Liver (tissue), 9 donors: ENCODE results near the gene SMIM5. TPM values are rescaled to one million over a fixed set of nuclear protein-coding genes. Genes with fewer than 3 reads are reported as not detected.

Experiments
- DNase-seq: peaks from one replicate; pipeline ENCODE4 v3.0.0-alpha.2; 2017; ENCODE audit warnings: low spot score
- H3K27ac ChIP-seq, 2 donors: one replicate each; pipeline ENCODE4 v1.7.0; 2013; ENCODE audit warnings: inconsistent platforms in 2 of 2, low read length in 2 of 2, control low read depth in 1 of 2, low read depth in 1 of 2, mild to moderate bottlenecking in 1 of 2
- H3K27me3 ChIP-seq, 4 donors: one replicate each; pipeline versions ENCODE4 v1.6.1 to v1.7.0; 2013; ENCODE audit warnings: low read length in 3 of 4, inconsistent platforms in 1 of 4, mild to moderate bottlenecking in 1 of 4, moderate library complexity in 1 of 4; ENCODE audit not compliant: control insufficient read depth in 4 of 4, insufficient read depth in 4 of 4
- H3K36me3 ChIP-seq, 4 donors: one replicate each; pipeline versions ENCODE4 v1.6.1 to v1.7.0; 2013; ENCODE audit warnings: low read length in 3 of 4, mild to moderate bottlenecking in 3 of 4, low read depth in 1 of 4, moderate library complexity in 1 of 4; ENCODE audit not compliant: control insufficient read depth in 4 of 4, insufficient read depth in 3 of 4
- H3K4me1 ChIP-seq, 4 donors: one replicate each; pipeline versions ENCODE4 v1.6.1 to v1.7.0; 2013; ENCODE audit warnings: low read length in 3 of 4, mild to moderate bottlenecking in 3 of 4, moderate library complexity in 1 of 4; ENCODE audit not compliant: control insufficient read depth in 4 of 4, insufficient read depth in 4 of 4
- H3K4me3 ChIP-seq, 3 donors: one replicate each; pipeline versions ENCODE4 v1.6.1 to v1.7.0; 2013; ENCODE audit warnings: low read length in 3 of 3, control low read depth in 1 of 3, low read depth in 1 of 3, mild to moderate bottlenecking in 1 of 3
- H3K9ac ChIP-seq, 2 donors: one replicate each; pipeline ENCODE4 v1.7.0; 2013; ENCODE audit warnings: low read length in 2 of 2, mild to moderate bottlenecking in 2 of 2, moderate library complexity in 2 of 2, control low read depth in 1 of 2, low read depth in 1 of 2
- H3K9me3 ChIP-seq, 4 donors: one replicate each; pipeline versions ENCODE4 v1.6.1 to v1.7.0; 2013; ENCODE audit warnings: low read length in 3 of 4; ENCODE audit not compliant: control insufficient read depth in 4 of 4
- ATF3 ChIP-seq: IDR thresholded peaks from 2 replicates; pipeline ENCODE4 v1.6.1; 2016; ENCODE audit warnings: antibody characterized with exemption
- CTCF ChIP-seq: fragments of 150-350 bp; IDR thresholded peaks from 2 replicates; pipeline ENCODE4 v1.5.1; 2017; ENCODE audit warnings: improper control_type of control experiment, low read depth, low read length; ENCODE audit not compliant: missing input control
- EGR1 ChIP-seq, 2 donors: IDR thresholded peaks; 2 replicates each; pipeline ENCODE4 v1.6.1; 2016 to 2018; ENCODE audit warnings: antibody characterized with exemption in 2 of 2, low read depth in 2 of 2
- FOXA1 ChIP-seq: IDR thresholded peaks from 2 replicates; pipeline ENCODE4 v1.6.1; 2016; ENCODE audit warnings: antibody characterized with exemption
- FOXA2 ChIP-seq: IDR thresholded peaks from 2 replicates; pipeline ENCODE4 v1.6.1; 2016; ENCODE audit warnings: antibody characterized with exemption
- GABPA ChIP-seq, 2 donors: IDR thresholded peaks in 1 of 2; conservative IDR thresholded peaks in 1 of 2; 2 replicates each; pipeline ENCODE4 v1.6.1; 2016; ENCODE audit warnings: antibody characterized with exemption in 2 of 2, mild to moderate bottlenecking in 1 of 2, moderate library complexity in 1 of 2
- HNF4A ChIP-seq, 2 donors: conservative IDR thresholded peaks; 2 replicates each; pipeline ENCODE4 v1.6.1; 2016; ENCODE audit warnings: antibody characterized with exemption in 2 of 2, mild to moderate bottlenecking in 2 of 2
- HNF4G ChIP-seq: IDR thresholded peaks from 2 replicates; pipeline ENCODE4 v1.6.1; 2016; ENCODE audit warnings: antibody characterized with exemption
- JUND ChIP-seq, 2 donors: IDR thresholded peaks; 2 replicates each; pipeline ENCODE4 v1.6.1; 2016; ENCODE audit warnings: antibody characterized with exemption in 2 of 2
- MAX ChIP-seq: IDR thresholded peaks from 2 replicates; pipeline ENCODE4 v1.6.1; 2016; ENCODE audit warnings: antibody characterized with exemption
- NR2F2 ChIP-seq: IDR thresholded peaks from 2 replicates; pipeline ENCODE4 v1.6.1; 2016; ENCODE audit warnings: antibody characterized with exemption
- RAD21 ChIP-seq, 2 donors: IDR thresholded peaks; 2 replicates each; pipeline ENCODE4 v1.6.1; 2016; ENCODE audit warnings: antibody characterized with exemption in 2 of 2, mild to moderate bottlenecking in 2 of 2
- REST ChIP-seq: IDR thresholded peaks from 2 replicates; pipeline ENCODE4 v1.6.1; 2016; ENCODE audit warnings: antibody characterized with exemption, mild to moderate bottlenecking
- RXRA ChIP-seq, 2 donors: IDR thresholded peaks; 2 replicates each; pipeline ENCODE4 v1.6.1; 2017 to 2018; ENCODE audit warnings: antibody characterized with exemption in 2 of 2, mild to moderate bottlenecking in 1 of 2
- SP1 ChIP-seq: IDR thresholded peaks from 2 replicates; pipeline ENCODE4 v1.6.1; 2018; ENCODE audit warnings: antibody characterized with exemption, mild to moderate bottlenecking
- TAF1 ChIP-seq: conservative IDR thresholded peaks from 2 replicates; pipeline ENCODE4 v1.6.1; 2016; ENCODE audit warnings: antibody characterized with exemption, mild to moderate bottlenecking
- YY1 ChIP-seq: IDR thresholded peaks from 2 replicates; pipeline ENCODE4 v1.6.1; 2016; ENCODE audit warnings: antibody characterized with exemption, mild to moderate bottlenecking
- ZBTB33 ChIP-seq: IDR thresholded peaks from 2 replicates; pipeline ENCODE4 v1.6.1; 2016; ENCODE audit warnings: antibody characterized with exemption
- whole genome bisulfite sequencing: extraction: QIAGEN DNeasy Blood & Tissue Kit; methylation state at CpG from one replicate; pipeline ENCODE4 v1.1.7; 2013; 5-methylcytosine and 5-hydroxymethylcytosine counted together
- polyA plus RNA-seq, 2 donors: library from polyadenylated mRNA; stranded (reverse) in 1 of 2; unstranded in 1 of 2; fragments of 200-250 nt in 1 of 2; fragments of >200 nt in 1 of 2; fragmentation: Nextera tagmentation in 1 of 2; extraction: Ambion mirVana in 1 of 2; gene quantifications; one replicate each; pipeline versions ENCODE4 v1.2.1 to v1.2.3, GENCODE V29; 2013 to 2015
- total RNA-seq, 2 donors: library from RNA; depleted of rRNA; stranded (reverse); fragments of >200 nt; gene quantifications; one replicate each; pipeline ENCODE4 v1.2.3, GENCODE V29; 2014
- donor health status: healthy.
- donor health status: healthy.
- donor health status: healthy.
- donor health status: healthy.
- donor health status: healthy.

Gene SMIM5
- total and polyA plus RNA-seq, 4 donors = 0.10 to 54.9 (median 0.18) TPM

- no peak for DNase-seq
- H3K27me3 ChIP-seq = no peaks in the 10 kb centered on the region
- H3K9me3 ChIP-seq = no peaks in the 10 kb centered on the region
- H3K4me1 ChIP-seq = peaks cover under 1 to 12% (median 6%) of the 10 kb centered on the region in 4 donors
- no peak for TF ChIP-seq FOXA2
- no peak for TF ChIP-seq HNF4G
- TF ChIP-seq GABPA (IDR thresholded peaks at IDR 0.05 in 1 of 2, conservative IDR thresholded peaks at IDR 0.05 in 1 of 2) = no peak
- no peak for TF ChIP-seq ZBTB33
- no peak for TF ChIP-seq YY1
- TF ChIP-seq NR2F2 = no peak
- no peak for TF ChIP-seq RXRA (IDR thresholded peaks at IDR 0.05)
- no peak for TF ChIP-seq RAD21 (IDR thresholded peaks at IDR 0.05)
- H3K36me3 ChIP-seq = peaks cover 0 to 42% (median 6%) of the 10 kb centered on the region in 4 donors
- no peak overlapping the region for H3K4me3 ChIP-seq
- 93% methylated on average over 6 of the region's 6 CpGs for WGBS
- H3K27ac ChIP-seq = no peak overlapping the region
- H3K9ac ChIP-seq = no peak overlapping the region
Observed at GRCh38 chr17:75628425-75628824, 4.8 kb upstream of the SMIM5 start.

GRCh38 chr17:75629157-75629556 is 4.1 kb upstream of the SMIM5 start:
- 85% methylated on average over 14 of the region's 14 CpGs for WGBS
- Histone ChIP-seq H3K4me3 (no peak overlapping the region), H3K36me3 (peaks cover 0 to 40% (median 6%) of the 10 kb centered on the region in 4 donors), H3K9me3 (no peaks in the 10 kb centered on the region), H3K27me3 (no peaks in the 10 kb centered on the region), H3K9ac (no peak overlapping the region), H3K4me1 (peaks cover 6 to 19% (median 13%) of the 10 kb centered on the region in 4 donors), H3K27ac (no peak overlapping the region)
- no peak for DNase-seq
- TF ChIP-seq EGR1 (IDR thresholded peaks at IDR 0.05; ENCODE audit: low read depth in 2 of 2) (no peak), FOXA2 (no peak), JUND (IDR thresholded peaks at IDR 0.05) (no peak), YY1 (no peak), ATF3 (no peak), RXRA (IDR thresholded peaks at IDR 0.05) (no peak), MAX (no peak), SP1 (no peak), ZBTB33 (no peak), RAD21 (IDR thresholded peaks at IDR 0.05) (no peak), HNF4G (no peak), REST (no peak), TAF1 (no peak), CTCF (no peak), HNF4A (conservative IDR thresholded peaks at IDR 0.05) (no peak), GABPA (IDR thresholded peaks at IDR 0.05 in 1 of 2, conservative IDR thresholded peaks at IDR 0.05 in 1 of 2) (no peak), NR2F2 (no peak), FOXA1 (no peak)
